ENCODE data around the gene KCNV2.

The KCNV2 gene

GRCh38 chr9:2718001-2718697, 839 bp downstream of the KCNV2 start:
- no peak for ATAC-seq
- TF ChIP-seq SNAI2 (CRISPR knock-in tag; IDR thresholded peaks at IDR 0.05) (no peak), ZNF8 (CRISPR knock-in tag; IDR thresholded peaks at IDR 0.05) (no peak), TOX (CRISPR knock-in tag; IDR thresholded peaks at IDR 0.05; ENCODE audit: borderline replicate concordance) (no peak), ISL1 (CRISPR knock-in tag; IDR thresholded peaks at IDR 0.05) (no peak), CSDC2 (CRISPR knock-in tag; IDR thresholded peaks at IDR 0.05) (no peak), PATZ1 (CRISPR knock-in tag; IDR thresholded peaks at IDR 0.05; ENCODE audit: borderline replicate concordance) (no peak), OSR1 (CRISPR knock-in tag; IDR thresholded peaks at IDR 0.05) (no peak)

- TF ChIP-seq ZNF8 (CRISPR knock-in tag; IDR thresholded peaks at IDR 0.05) (no peak), CREB5 (CRISPR knock-in tag; IDR thresholded peaks at IDR 0.05; ENCODE audit: low read depth) (no peak), SNAI2 (CRISPR knock-in tag; IDR thresholded peaks at IDR 0.05) (no peak), ZFP3 (CRISPR knock-in tag; IDR thresholded peaks at IDR 0.05) (no peak), ZNF70 (CRISPR knock-in tag; IDR thresholded peaks at IDR 0.05) (no peak), TCF4 (CRISPR knock-in tag; IDR thresholded peaks at IDR 0.05; ENCODE audit: borderline replicate concordance) (no peak), ZNF565 (CRISPR knock-in tag; conservative IDR thresholded peaks at IDR 0.05; ENCODE audit: low read depth) (no peak), ZC3H10 (CRISPR knock-in tag; IDR thresholded peaks at IDR 0.05) (no peak), ESRRG (CRISPR knock-in tag; IDR thresholded peaks at IDR 0.05) (no peak), ISL1 (CRISPR knock-in tag; IDR thresholded peaks at IDR 0.05) (no peak), PPARA (CRISPR knock-in tag; IDR thresholded peaks at IDR 0.05; ENCODE audit: borderline replicate concordance) (no peak), ARNTL (CRISPR knock-in tag; IDR thresholded peaks at IDR 0.05; ENCODE audit: borderline replicate concordance, low read depth) (no peak), POU6F1 (CRISPR knock-in tag; IDR thresholded peaks at IDR 0.05; ENCODE audit: borderline replicate concordance, low read depth) (no peak), CSRNP3 (CRISPR knock-in tag; IDR thresholded peaks at IDR 0.05) (no peak), GLIS3 (CRISPR knock-in tag; IDR thresholded peaks at IDR 0.05) (no peak), PATZ1 (CRISPR knock-in tag; IDR thresholded peaks at IDR 0.05; ENCODE audit: borderline replicate concordance) (no peak)
- no peak for ATAC-seq
Measured at GRCh38 chr9:2718698-2719033, 1.4 kb downstream of the KCNV2 start.

- ATAC-seq, result no peak
- no peak for TF ChIP-seq ZNF8 (CRISPR knock-in tag; IDR thresholded peaks at IDR 0.05)
- TF ChIP-seq CSRNP3 (CRISPR knock-in tag; IDR thresholded peaks at IDR 0.05), result no peak
- no peak for TF ChIP-seq ZFP3 (CRISPR knock-in tag; IDR thresholded peaks at IDR 0.05)
- TF ChIP-seq RARB (CRISPR knock-in tag; IDR thresholded peaks at IDR 0.05), result no peak
- no peak for TF ChIP-seq TCF4 (CRISPR knock-in tag; IDR thresholded peaks at IDR 0.05; ENCODE audit: borderline replicate concordance)
- TF ChIP-seq CSDC2 (CRISPR knock-in tag; IDR thresholded peaks at IDR 0.05), result no peak
- TF ChIP-seq ESRRG (CRISPR knock-in tag; IDR thresholded peaks at IDR 0.05), result no peak
- no peak for TF ChIP-seq OSR1 (CRISPR knock-in tag; IDR thresholded peaks at IDR 0.05)
- no peak for TF ChIP-seq PATZ1 (CRISPR knock-in tag; IDR thresholded peaks at IDR 0.05; ENCODE audit: borderline replicate concordance)
- TF ChIP-seq ZC3H10 (CRISPR knock-in tag; IDR thresholded peaks at IDR 0.05), result no peak
- no peak for TF ChIP-seq GLIS3 (CRISPR knock-in tag; IDR thresholded peaks at IDR 0.05)
- TF ChIP-seq POU6F1 (CRISPR knock-in tag; IDR thresholded peaks at IDR 0.05; ENCODE audit: borderline replicate concordance, low read depth), result no peak
- TF ChIP-seq BACH2 (CRISPR knock-in tag; IDR thresholded peaks at IDR 0.05; ENCODE audit: borderline replicate concordance), result no peak
- TF ChIP-seq ZNF70 (CRISPR knock-in tag; IDR thresholded peaks at IDR 0.05), result no peak
- TF ChIP-seq SNAI2 (CRISPR knock-in tag; IDR thresholded peaks at IDR 0.05), result no peak
Measured at GRCh38 chr9:2720179-2720654, 2.9 kb downstream of the KCNV2 start.
